Panc1 (cell line): ENCODE results near the gene NFAT5. TPM values are rescaled to one million over a fixed set of nuclear protein-coding genes. Genes with fewer than 3 reads are reported as not detected.

Source experiments
- ATAC-seq: fragments of 200-7000 bp; cut with Tn5 transposase; 2 replicates; pipeline ENCODE4 v1.9.1; 2020; ENCODE audit warnings: mild to moderate bottlenecking, moderate library complexity
- BruUV-seq: library from RNA; stranded (reverse); fragments of 400-500 nt; replicated peaks from 2 replicates; lab custom pipeline; 2021; lab: Mats Ljungman, UMichigan
- CTCF ChIA-PET: fragments of 300-600 bp; sonication (Branson Sonifier 250); formaldehyde crosslinking; loops from one replicate; lab custom pipeline; 2022; ENCODE audit warnings: antibody characterized with exemption; lab: Charles Lee
- POLR2A ChIA-PET: fragments of 300-600 bp; sonication (Branson Sonifier 250); formaldehyde crosslinking; loops from one replicate; lab custom pipeline; 2022; ENCODE audit warnings: antibody characterized with exemption; lab: Charles Lee
- DNase-seq: peaks from one replicate; pipeline ENCODE4 v3.0.0-alpha.2; 2010; ENCODE audit warnings: low read depth, low spot score
- H3K27ac ChIP-seq: 2 replicates; pipeline ENCODE4 v1.5.1; 2011; ENCODE audit warnings: mild to moderate bottlenecking, low read length, inconsistent platforms
- H3K27me3 ChIP-seq: fragments of 200-500 bp; sonication (Bioruptor generic); 2 replicates; pipeline ENCODE4 v1.6.0; 2014; ENCODE audit warnings: low read length, inconsistent platforms; ENCODE audit not compliant: control insufficient read depth, insufficient read depth
- H3K36me3 ChIP-seq: fragments of 200-500 bp; sonication (Bioruptor generic); 2 replicates; pipeline ENCODE4 v1.5.1; 2014; ENCODE audit warnings: inconsistent platforms, mild to moderate bottlenecking, low read length, moderate library complexity; ENCODE audit not compliant: control insufficient read depth, insufficient read depth
- H3K4me1 ChIP-seq: 2 replicates; pipeline ENCODE4 v1.5.1; 2011; ENCODE audit warnings: inconsistent platforms, mild to moderate bottlenecking, low read length, moderate library complexity; ENCODE audit not compliant: control insufficient read depth, insufficient read depth
- H3K4me3 ChIP-seq, 2 experiments: 2 replicates each; pipeline ENCODE4 v1.5.1; 2011 to 2012; ENCODE audit warnings: low read depth in 2 of 2, low read length in 2 of 2, mild to moderate bottlenecking in 2 of 2, inconsistent platforms in 1 of 2, moderate library complexity in 1 of 2
- H3K9me3 ChIP-seq: fragments of 200-500 bp; sonication (Bioruptor generic); 2 replicates; pipeline ENCODE4 v1.5.1; 2014; ENCODE audit warnings: low read depth, mild to moderate bottlenecking, inconsistent platforms, low read length, moderate library complexity; ENCODE audit not compliant: control insufficient read depth, insufficient read depth
- CTCF ChIP-seq: fragments of 450-650 bp; IDR thresholded peaks from 2 replicates; pipeline ENCODE4 v1.5.1; 2017; ENCODE audit warnings: mild to moderate bottlenecking
- POLR2AphosphoS5 ChIP-seq: IDR thresholded peaks from 2 replicates; pipeline ENCODE4 v1.6.1; 2012; ENCODE audit warnings: mild to moderate bottlenecking, low read depth, low read length, moderate library complexity
- REST ChIP-seq, 2 experiments: IDR thresholded peaks; 2 replicates each; pipeline ENCODE4 v1.6.1; 2011 to 2012; ENCODE audit warnings: low read depth in 2 of 2, control low read depth in 1 of 2, low read length in 1 of 2, mild to moderate bottlenecking in 1 of 2, moderate library complexity in 1 of 2; ENCODE audit not compliant: insufficient read depth in 1 of 2
- SIN3A ChIP-seq: IDR thresholded peaks from 2 replicates; pipeline ENCODE4 v1.6.1; 2012; ENCODE audit warnings: low read depth, mild to moderate bottlenecking, low read length, moderate library complexity, borderline replicate concordance; ENCODE audit not compliant: insufficient read depth
- TCF7L2 ChIP-seq: IDR thresholded peaks from 2 replicates; pipeline ENCODE4 v1.6.1; 2011; ENCODE audit warnings: mild to moderate bottlenecking, low read depth, low read length, inconsistent platforms
- in situ Hi-C: cut with HindIII; loops from 2 replicates; pipeline ENCODE4 v1.10.0; 2016; ENCODE audit warnings: low sequenced_read_pairs, low pct_unique_long_range_greater_than_20kb
- intact Hi-C: fragments of 100-400 bp; cut with micrococcal nuclease; formaldehyde crosslinking; loops from one replicate; pipeline ENCODE4 v1.10.0; 2022; ENCODE audit not compliant: unreplicated experiment
- total RNA-seq: library from RNA; stranded (reverse); gene quantifications from one replicate; pipeline ENCODE4 v1.2.1, GENCODE V29; 2021; ENCODE audit not compliant: unreplicated experiment

The NFAT5 gene
- total RNA-seq, 1 experiment from 2014 or later, result 57.0 TPM

GRCh38 chr16:69566240-69566980, 644 bp downstream of the NFAT5 start:
- Histone ChIP-seq H3K36me3 (peaks cover 18% of the 10 kb centered on the region), H3K9me3 (no peaks in the 10 kb centered on the region), H3K27me3 (no peaks in the 10 kb centered on the region), H3K4me1 (peaks cover 17% of the 10 kb centered on the region), H3K4me3 (peak overlapping the region; percentile 74 to 92), H3K27ac (peak overlapping the region; percentile 96)
- ChIA-PET POLR2A (interaction anchor here (0.7 kb wide), 1 partner anchor 45 kb away, joined by 4 read pairs; no protein-coding TSS in a partner anchor), CTCF (no interaction called here)
- intact Hi-C loops, result loop anchor here (10.0 kb wide), 1 partner anchor 92 kb away; no protein-coding TSS in a partner anchor
- in situ Hi-C loops, result no loop called here
- DNase-seq, result no peak
- ATAC-seq, result peak; percentile 78
- BruUV-seq, result no TSS peak
- 0 out of 2 replicates have a peak, but pooled peaks have one; percentile 28 for TF ChIP-seq SIN3A
- TF ChIP-seq POLR2AphosphoS5, result no peak
- TF ChIP-seq REST (IDR thresholded peaks at IDR 0.05; ENCODE audit: insufficient read depth in 1 of 2, low read depth in 2 of 2, low read length in 1 of 2), result no peak
- TF ChIP-seq CTCF, result no peak
- no peak for TF ChIP-seq TCF7L2

- TF ChIP-seq SIN3A, result 0 out of 2 replicates have a peak, but pooled peaks have one; percentile 11
- TF ChIP-seq TCF7L2, result no peak
- Histone ChIP-seq H3K4me1 (peaks cover 17% of the 10 kb centered on the region), H3K36me3 (peaks cover 18% of the 10 kb centered on the region), H3K9me3 (no peaks in the 10 kb centered on the region), H3K4me3 (peak overlapping the region; percentile 74 to 92), H3K27ac (peak overlapping the region; percentile 96), H3K27me3 (no peaks in the 10 kb centered on the region)
- ChIA-PET POLR2A (no interaction called here), CTCF (no interaction called here)
- DNase-seq, result no peak
- no peak for ATAC-seq
- BruUV-seq, result TSS peak; percentile 61
- intact Hi-C loops, result loop anchor here (10.0 kb wide), 1 partner anchor 92 kb away; no protein-coding TSS in a partner anchor
- in situ Hi-C loops, result no loop called here
Observed at GRCh38 chr16:69566981-69567680, 1.4 kb downstream of the NFAT5 start.
